C1 segment of cervical spinal cord (tissue), 14 donors: ENCODE measurements around the gene PPP6R3.

Source experiments
- DNase-seq, 14 donors: peaks; one replicate each; lab custom pipeline; 2025; lab: John Stamatoyannopoulos, UW

Gene PPP6R3

GRCh38 chr11:68552542-68552941, 92.0 kb downstream of the PPP6R3 start:
- DNase-seq = no peak

GRCh38 chr11:68560216-68560615, 99.7 kb downstream of the PPP6R3 start:
- no peak for DNase-seq

- no peak for DNase-seq
Measured at GRCh38 chr11:68563454-68563853, 102.9 kb downstream of the PPP6R3 start.

- DNase-seq = no peak
Measured at GRCh38 chr11:68564261-68564660, 103.7 kb downstream of the PPP6R3 start.

GRCh38 chr11:68565768-68566167, 105.2 kb downstream of the PPP6R3 start:
- DNase-seq = no peak

GRCh38 chr11:68567553-68567952, 107.0 kb downstream of the PPP6R3 start:
- DNase-seq = no peak

- no peak for DNase-seq
Measured at GRCh38 chr11:68569357-68569756, 108.8 kb downstream of the PPP6R3 start.

- DNase-seq = no peak
Measured at GRCh38 chr11:68570691-68571090, 110.1 kb downstream of the PPP6R3 start.

- no peak for DNase-seq
Measured at GRCh38 chr11:68574308-68574707, 113.8 kb downstream of the PPP6R3 start.

- no peak for DNase-seq
Measured at GRCh38 chr11:68575025-68575665, 114.6 kb downstream of the PPP6R3 start.

GRCh38 chr11:68579455-68579854, 118.9 kb downstream of the PPP6R3 start:
- no peak for DNase-seq

- no peak for DNase-seq
Measured at GRCh38 chr11:68581439-68581838, 120.9 kb downstream of the PPP6R3 start.

GRCh38 chr11:68581901-68582300, 121.3 kb downstream of the PPP6R3 start:
- DNase-seq = no peak

GRCh38 chr11:68582416-68583040, 122.0 kb downstream of the PPP6R3 start:
- no peak for DNase-seq

GRCh38 chr11:68583041-68583446, 122.5 kb downstream of the PPP6R3 start:
- DNase-seq = no peak

GRCh38 chr11:68584097-68584496, 123.5 kb downstream of the PPP6R3 start:
- peak in 2 of 14 donors; percentile 2 to 5 for DNase-seq

- DNase-seq = no peak
Measured at GRCh38 chr11:68584991-68585524, 124.5 kb downstream of the PPP6R3 start.

- DNase-seq = no peak
Measured at GRCh38 chr11:68589547-68590216, 129.1 kb downstream of the PPP6R3 start.

- DNase-seq = no peak
Measured at GRCh38 chr11:68591719-68592118, 131.2 kb downstream of the PPP6R3 start.

GRCh38 chr11:68593441-68593840, 132.9 kb downstream of the PPP6R3 start:
- DNase-seq = no peak

GRCh38 chr11:68594123-68594522, 133.6 kb downstream of the PPP6R3 start:
- DNase-seq = no peak

- no peak for DNase-seq
Measured at GRCh38 chr11:68596231-68596630, 135.7 kb downstream of the PPP6R3 start.
